ENCODE measurements around the gene GALC.

GRCh38 chr14:87967496-87967895, 25.5 kb downstream of the GALC start:
- TF ChIP-seq EZH2 (IDR thresholded peaks at IDR 0.05; ENCODE audit: borderline replicate concordance, low read length) (no peak), CTCF (conservative IDR thresholded peaks at IDR 0.05 in 1 of 2, IDR thresholded peaks at IDR 0.05 in 1 of 2; ENCODE audit: extremely low read depth in 1 of 2, insufficient read depth in 1 of 2, low read depth in 1 of 2, low read length in 2 of 2) (no peak)
